ENCODE data around the gene MED12L.

GRCh38 chr3:151305775-151306151 lies 220.3 kb downstream of the MED12L start:
- no peak for TF ChIP-seq CTCF (IDR thresholded peaks at IDR 0.05)
- TF ChIP-seq POLR2A (IDR thresholded peaks at IDR 0.05): no peak

Data from esophagus squamous epithelium (tissue), 4 donors.